Right ventricle myocardium superior (tissue), 1 donor: ENCODE measurements around the gene ELOVL3. TPM values are rescaled to one million over a fixed set of nuclear protein-coding genes. Genes with fewer than 3 reads are reported as not detected.

Experiments used
- total RNA-seq: library from RNA; stranded (reverse); fragmentation: NEBNext Ultra II Directional; extraction: Animal tissue kit (Norgen Biotek cat#: 25700); gene quantifications from one replicate; pipeline ENCODE4 v1.2.1, GENCODE V29; 2021
- donor health status: DM: no; HTN: yes; CAD: no; lungs with severe emphysema.

Gene ELOVL3
- total RNA-seq, 1 donor from 2014 or later, result 0.22 TPM

Other genes starting within 250 kb of the ELOVL3 start
- gene ARMH3, start 170.1 kb upstream of the ELOVL3 start, total RNA-seq, result 55.1 TPM
- 9.5 TPM for gene HPS6, start 160.9 kb upstream of the ELOVL3 start, total RNA-seq
- 56.2 TPM for gene LDB1, start 105.9 kb upstream of the ELOVL3 start, total RNA-seq
- 10.5 TPM for gene PPRC1, start 93.3 kb upstream of the ELOVL3 start, total RNA-seq
- 22.8 TPM for gene NOLC1, start 73.9 kb upstream of the ELOVL3 start, total RNA-seq
- gene PITX3, start 15.2 kb downstream of the ELOVL3 start, total RNA-seq, result 3.4 TPM
- gene GBF1, start 19.2 kb downstream of the ELOVL3 start, total RNA-seq, result 41.4 TPM
- 13.3 TPM for gene NFKB2, start 169.4 kb downstream of the ELOVL3 start, total RNA-seq
- 0.89 TPM for gene PSD, start 192.5 kb downstream of the ELOVL3 start, total RNA-seq
- gene FBXL15, start 194.5 kb downstream of the ELOVL3 start, total RNA-seq, result 9.4 TPM
- 73.8 TPM for gene CUEDC2, start 206.3 kb downstream of the ELOVL3 start, total RNA-seq
- gene C10orf95, start 225.2 kb downstream of the ELOVL3 start, total RNA-seq, result not detected